Ishikawa (cell line): ENCODE data around the gene PDE3A.

Experiments used
- CEBPB ChIP-seq: IDR thresholded peaks from 2 replicates; pipeline ENCODE4 v1.6.1; 2012
- CREB1 ChIP-seq: IDR thresholded peaks from 2 replicates; pipeline ENCODE4 v1.6.1; 2012; ENCODE audit warnings: low read depth
- EGR1 ChIP-seq: IDR thresholded peaks from 2 replicates; pipeline ENCODE4 v1.6.1; 2012
- EP300 ChIP-seq: IDR thresholded peaks from 2 replicates; pipeline ENCODE4 v1.6.1; 2012; ENCODE audit warnings: borderline replicate concordance
- FOXM1 ChIP-seq: IDR thresholded peaks from 2 replicates; pipeline ENCODE4 v1.6.1; 2012; ENCODE audit warnings: low read depth, borderline replicate concordance
- NFIC ChIP-seq: IDR thresholded peaks from 2 replicates; pipeline ENCODE4 v1.6.1; 2012
- RAD21 ChIP-seq: IDR thresholded peaks from 2 replicates; pipeline ENCODE4 v1.6.1; 2012; ENCODE audit warnings: low read depth
- REST ChIP-seq: IDR thresholded peaks from 2 replicates; pipeline ENCODE4 v1.6.1; 2012; ENCODE audit warnings: low read depth, mild to moderate bottlenecking
- TAF1 ChIP-seq: IDR thresholded peaks from 2 replicates; pipeline ENCODE4 v1.6.1; 2012; ENCODE audit warnings: low read depth, mild to moderate bottlenecking
- TCF12 ChIP-seq: IDR thresholded peaks from 2 replicates; pipeline ENCODE4 v1.6.1; 2012; ENCODE audit warnings: low read depth
- TEAD4 ChIP-seq: IDR thresholded peaks from 2 replicates; pipeline ENCODE4 v1.6.1; 2012
- YY1 ChIP-seq: IDR thresholded peaks from 2 replicates; pipeline ENCODE4 v1.6.1; 2012; ENCODE audit warnings: low read depth
- ZBTB7A ChIP-seq: IDR thresholded peaks from 2 replicates; pipeline ENCODE4 v1.6.1; 2012; ENCODE audit warnings: low read depth
- TF ChIP-seq, protein P1 (sequence below): IDR thresholded peaks from 2 replicates; pipeline ENCODE4 v1.6.1; 2012
- TF ChIP-seq, protein P2 (sequence below): IDR thresholded peaks from 2 replicates; pipeline ENCODE4 v1.6.1; 2012

Gene PDE3A

GRCh38 chr12:20602641-20603391 lies 234.5 kb downstream of the PDE3A start:
- TF ChIP-seq ZBTB7A (no peak), NFIC (peak; percentile 74), TCF12 (peak; percentile 85), FOXM1 (peak; percentile 67; the same call in 1 of the 2 replicates), EP300 (peak; percentile 86; the same call in 1 of the 2 replicates), TEAD4 (peak; percentile 69; the same call in 1 of the 2 replicates), CREB1 (no peak; the same call in 1 of the 2 replicates), YY1 (0 out of 2 replicates have a peak, but pooled peaks have one; percentile 27), CEBPB (peak; percentile 3; the same call in 1 of the 2 replicates)
- TF ChIP-seq, protein P1, sequence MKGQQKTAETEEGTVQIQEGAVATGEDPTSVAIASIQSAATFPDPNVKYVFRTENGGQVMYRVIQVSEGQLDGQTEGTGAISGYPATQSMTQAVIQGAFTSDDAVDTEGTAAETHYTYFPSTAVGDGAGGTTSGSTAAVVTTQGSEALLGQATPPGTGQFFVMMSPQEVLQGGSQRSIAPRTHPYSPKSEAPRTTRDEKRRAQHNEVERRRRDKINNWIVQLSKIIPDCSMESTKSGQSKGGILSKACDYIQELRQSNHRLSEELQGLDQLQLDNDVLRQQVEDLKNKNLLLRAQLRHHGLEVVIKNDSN, result no peak

GRCh38 chr12:20604408-20605067 lies 236.2 kb downstream of the PDE3A start:
- TF ChIP-seq TEAD4, result peak; percentile 17; the same call in 1 of the 2 replicates
- TF ChIP-seq YY1, result no peak
- TF ChIP-seq EP300, result peak; percentile 34; the same call in 1 of the 2 replicates
- peak; percentile 38 for TF ChIP-seq NFIC

GRCh38 chr12:20616093-20616492 lies 247.8 kb downstream of the PDE3A start:
- TF ChIP-seq ZBTB7A (no peak), NFIC (no peak), CEBPB (no peak), TCF12 (no peak), TAF1 (no peak), FOXM1 (no peak), CREB1 (no peak), RAD21 (no peak), YY1 (no peak), EGR1 (no peak), REST (no peak), EP300 (no peak), TEAD4 (no peak)
- TF ChIP-seq, protein P1, result no peak
- TF ChIP-seq, protein P2, sequence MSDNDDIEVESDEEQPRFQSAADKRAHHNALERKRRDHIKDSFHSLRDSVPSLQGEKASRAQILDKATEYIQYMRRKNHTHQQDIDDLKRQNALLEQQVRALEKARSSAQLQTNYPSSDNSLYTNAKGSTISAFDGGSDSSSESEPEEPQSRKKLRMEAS, result no peak

GRCh38 chr12:20620261-20620660 lies 251.9 kb downstream of the PDE3A start:
- TF ChIP-seq YY1 (no peak), RAD21 (no peak), CEBPB (no peak), ZBTB7A (no peak)

DNA sequence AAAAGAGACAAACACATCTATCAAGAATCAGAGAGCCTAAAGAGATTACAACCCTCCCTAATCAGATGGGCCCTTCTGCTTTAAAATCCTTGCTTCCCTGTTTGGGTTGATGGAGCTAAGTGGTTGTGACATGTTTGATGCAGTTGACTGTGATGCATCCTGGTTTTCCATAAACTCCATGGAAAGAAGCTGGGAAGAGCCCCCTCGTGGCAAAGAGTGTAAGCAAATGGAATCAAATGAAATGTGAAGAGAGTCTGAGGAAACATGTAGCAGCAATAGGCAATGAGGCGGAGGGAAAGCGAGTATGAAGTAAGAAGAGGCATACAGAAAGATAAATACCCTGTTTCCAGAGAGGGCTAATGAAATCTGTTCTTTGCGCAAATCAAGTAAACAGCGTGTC lies 256.4 kb downstream of the PDE3A start:
- TF ChIP-seq NFIC (no peak), RAD21 (peak; percentile 47)

DNA sequence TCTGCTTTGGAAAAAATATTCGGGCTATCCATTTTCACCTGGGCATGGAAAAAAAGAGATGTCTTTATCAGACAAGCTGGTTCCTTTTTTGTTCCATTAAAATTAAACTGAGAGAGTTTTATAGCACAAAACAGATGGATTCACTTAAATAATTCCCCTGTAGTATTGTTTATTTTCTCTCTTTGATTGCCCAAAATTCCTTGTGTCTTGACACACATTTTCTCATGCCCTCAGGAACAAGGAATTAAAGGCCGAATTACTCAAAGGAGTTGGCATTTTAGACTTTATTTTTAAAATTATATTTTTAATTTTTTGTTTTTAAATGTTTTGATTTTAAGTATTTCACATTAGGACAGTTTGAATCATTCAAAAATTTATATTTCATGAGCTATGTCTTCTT lies 257.2 kb downstream of the PDE3A start:
- TF ChIP-seq FOXM1 (no peak), TEAD4 (no peak), EP300 (no peak), NFIC (no peak), EGR1 (no peak), CEBPB (no peak), TCF12 (no peak), CREB1 (no peak), TAF1 (no peak), YY1 (no peak), RAD21 (no peak), ZBTB7A (no peak), REST (no peak)
- TF ChIP-seq, protein P1, result no peak
- TF ChIP-seq, protein P2, result no peak
